Activated CD8-positive, alpha-beta memory T cell treated with anti-CD3 and anti-CD28 coated beads, Interleukin-2, amount 50 U/mL, for 24 hours (primary cell): ENCODE measurements around the gene TRAPPC12.
"Not testable (repeated sequence)": the region's sequence is repeated elsewhere in the genome, so short reads cannot be mapped to it uniquely, and the experiment has no call there.

ENCODE experiments used
- DNase-seq: peaks from one replicate; pipeline ENCODE4 v3.0.0-alpha.2; 2020; ENCODE audit errors: extremely low read depth

The TRAPPC12 gene

DNA sequence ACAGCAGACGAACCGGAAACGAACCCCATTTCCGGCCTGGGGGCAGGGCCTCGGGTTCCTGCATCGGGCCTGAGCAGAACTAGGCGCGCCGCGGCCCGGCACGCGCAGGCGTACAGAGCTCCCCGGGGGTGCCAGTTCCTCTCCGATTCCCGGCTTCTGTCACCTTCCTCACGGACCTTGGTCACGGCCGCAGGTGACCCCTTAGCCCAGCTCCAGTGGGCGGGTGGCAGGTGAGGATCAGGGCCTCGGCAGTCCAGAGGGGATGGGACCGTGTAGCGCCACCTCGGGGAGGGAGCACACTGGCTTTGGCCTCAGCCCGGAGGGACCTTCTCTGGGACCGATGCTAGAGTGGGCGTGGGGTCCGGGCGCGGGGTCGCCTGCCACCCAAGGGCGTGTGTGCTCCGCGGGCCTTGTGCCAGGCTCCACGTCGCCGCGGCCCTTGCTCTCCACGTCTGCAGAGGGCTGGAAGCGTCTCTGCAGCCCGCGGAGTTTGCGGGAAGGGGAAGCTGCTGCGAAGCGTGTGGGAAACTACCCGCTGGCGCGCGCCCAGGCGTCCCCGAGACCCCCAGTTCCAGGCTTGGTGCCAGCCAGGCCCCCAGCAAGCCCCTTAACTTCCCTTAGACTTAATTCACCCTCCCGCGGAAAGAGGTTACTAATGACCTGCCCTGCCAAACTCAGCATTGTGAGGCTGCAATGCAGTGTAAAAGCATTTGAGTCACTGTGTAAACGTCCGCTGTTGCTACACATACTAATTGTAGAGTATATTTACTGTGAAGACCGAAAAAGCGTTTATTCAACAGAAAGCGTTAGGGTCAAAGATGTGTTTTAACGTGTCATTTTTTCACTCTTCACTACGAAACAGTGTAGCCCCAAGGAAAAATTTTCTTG, at the start of gene TRAPPC12:
Gene TRAPPC12 (plus strand): TSS at position 48 of the 888 bp plus-strand sequence. CDS start 7,930 bp downstream, outside the sequence.
- peak; percentile 86 for DNase-seq

- DNase-seq: no peak
These were observed 47.4 kb upstream of the TRAPPC12 start for GRCh38 chr2:3332133-3332532.

DNA sequence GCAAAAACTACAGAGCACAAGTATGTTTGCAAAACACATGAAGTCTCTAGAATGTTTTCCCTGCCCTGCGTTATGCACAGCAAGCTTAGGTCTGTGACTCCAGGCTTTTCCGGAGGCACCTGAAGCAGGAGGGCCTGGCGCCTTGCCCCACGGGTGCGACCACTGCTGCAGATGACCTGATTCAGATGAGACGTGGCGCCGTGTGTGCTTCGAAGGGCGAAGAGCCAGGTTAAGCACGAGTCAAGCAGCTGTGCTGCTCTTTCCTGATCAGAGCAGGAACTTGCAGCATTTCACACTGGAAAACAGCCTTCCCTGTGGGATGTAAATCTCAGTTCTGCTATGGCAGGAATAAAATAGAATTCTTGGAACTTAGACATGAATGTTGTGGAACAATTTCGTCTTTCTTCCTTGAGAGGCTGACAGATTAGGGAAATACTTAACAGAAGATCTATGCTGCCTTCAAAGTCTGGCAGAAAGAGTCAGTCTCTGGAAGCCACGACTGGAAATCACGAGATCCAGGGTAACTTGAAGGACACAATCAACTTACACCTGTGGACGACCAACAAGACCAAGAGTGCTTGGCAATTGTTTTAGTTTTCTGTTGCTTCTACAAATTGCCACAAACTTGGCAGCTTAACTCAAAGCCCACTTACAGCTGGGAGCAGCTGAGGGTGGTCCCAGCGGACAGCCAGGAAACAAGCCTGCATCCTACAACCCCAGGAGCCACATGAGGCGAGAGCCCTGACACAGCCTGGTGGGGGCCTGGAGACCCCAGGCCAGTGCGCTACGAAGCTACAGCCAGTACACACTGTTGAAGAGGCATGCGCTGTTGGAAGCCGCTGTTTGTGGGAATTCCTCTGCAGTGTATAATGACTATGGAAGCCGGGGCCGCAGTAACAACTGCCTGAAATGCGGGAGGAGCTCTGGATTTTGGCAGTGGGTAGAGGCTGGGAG, 44.8 kb upstream of the TRAPPC12 start:
- DNase-seq: no peak

DNA sequence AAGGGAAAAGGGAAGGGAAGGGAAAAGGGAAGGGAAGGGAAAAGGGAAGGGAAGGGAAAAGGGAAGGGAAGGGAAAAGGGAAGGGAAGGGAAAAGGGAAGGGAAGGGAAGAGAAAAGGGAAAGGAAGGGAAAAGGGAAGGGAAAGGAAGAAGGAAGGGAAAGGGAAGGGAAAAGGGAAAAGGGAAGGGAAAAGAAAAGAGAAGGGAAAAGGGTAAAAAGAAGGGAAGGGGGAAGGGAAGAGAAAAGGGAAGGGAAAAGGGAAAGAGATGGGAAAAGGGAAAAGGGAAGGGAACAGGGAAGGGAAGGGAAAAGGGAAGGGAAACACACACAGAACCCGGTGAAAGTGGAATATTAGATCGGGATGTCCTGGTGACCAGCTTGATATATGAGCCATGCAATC, 42.6 kb upstream of the TRAPPC12 start:
- no peak for DNase-seq

- no peak for DNase-seq
These were observed 41.2 kb upstream of the TRAPPC12 start for GRCh38 chr2:3338340-3338739.

GRCh38 chr2:3340144-3340543, 39.4 kb upstream of the TRAPPC12 start:
- no peak for DNase-seq

GRCh38 chr2:3341336-3341735, 38.2 kb upstream of the TRAPPC12 start:
- DNase-seq: no peak

GRCh38 chr2:3342324-3342723, 37.2 kb upstream of the TRAPPC12 start:
- DNase-seq: no peak

- DNase-seq: no peak
These were observed 36.5 kb upstream of the TRAPPC12 start for GRCh38 chr2:3343012-3343411.

DNA sequence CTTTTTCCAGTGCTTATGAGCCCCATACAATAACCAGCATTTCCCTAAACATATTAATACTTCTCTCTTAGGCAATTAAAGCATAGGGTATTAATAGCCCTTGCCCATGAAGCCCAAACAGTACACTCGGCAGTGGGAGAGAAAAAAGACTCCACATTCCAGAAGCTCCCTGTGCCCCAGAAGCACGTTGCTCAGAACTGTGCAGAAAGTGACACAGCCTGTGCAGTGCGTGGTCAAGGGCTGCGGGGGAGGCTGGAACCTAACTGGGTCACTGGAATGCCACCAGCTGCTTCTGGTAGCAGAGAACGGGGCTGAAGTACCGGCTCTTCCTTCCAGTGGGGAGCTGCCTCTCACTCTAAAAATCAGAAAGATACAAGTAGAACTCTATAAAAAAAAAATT, 34.6 kb upstream of the TRAPPC12 start:
- DNase-seq: no peak

DNA sequence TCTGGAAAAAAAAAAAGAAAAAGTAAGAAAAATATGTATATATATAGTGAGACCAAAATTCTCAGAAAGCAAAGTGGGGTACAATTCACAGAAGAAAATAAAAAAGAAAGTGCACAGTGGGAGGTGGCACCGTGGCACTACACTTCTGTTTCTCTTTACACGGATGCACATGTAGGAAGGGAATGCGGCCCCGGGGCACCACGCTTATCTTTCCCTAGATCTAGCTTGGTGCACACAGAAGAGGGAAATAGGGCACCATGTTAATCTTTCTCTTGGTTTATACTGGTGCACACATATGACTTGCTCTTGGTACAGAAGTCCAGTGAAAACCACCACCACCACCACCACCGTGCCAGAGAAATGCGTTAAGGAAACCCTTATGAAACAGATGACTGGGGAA, 33.9 kb upstream of the TRAPPC12 start:
- DNase-seq: no peak

DNA sequence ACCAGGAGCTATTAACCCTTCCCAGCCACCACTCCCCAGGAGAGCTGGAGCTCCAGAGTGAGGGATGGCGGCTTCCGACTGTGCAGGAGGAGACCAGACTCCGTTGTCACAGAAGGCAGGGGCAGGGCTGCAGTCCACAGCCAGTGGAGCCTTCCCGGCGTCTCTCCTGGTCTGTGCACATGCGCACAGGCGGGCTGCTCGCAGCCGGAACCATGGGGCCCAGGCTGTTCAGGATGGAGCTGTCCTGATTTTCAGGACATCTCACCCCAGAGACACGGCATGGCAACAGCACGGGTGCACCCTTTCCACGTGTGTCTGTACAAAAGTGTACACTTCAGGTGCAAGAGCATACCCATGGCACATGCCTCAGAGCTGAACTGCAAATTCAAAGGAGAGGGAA, 30.7 kb upstream of the TRAPPC12 start:
- no peak for DNase-seq

DNA sequence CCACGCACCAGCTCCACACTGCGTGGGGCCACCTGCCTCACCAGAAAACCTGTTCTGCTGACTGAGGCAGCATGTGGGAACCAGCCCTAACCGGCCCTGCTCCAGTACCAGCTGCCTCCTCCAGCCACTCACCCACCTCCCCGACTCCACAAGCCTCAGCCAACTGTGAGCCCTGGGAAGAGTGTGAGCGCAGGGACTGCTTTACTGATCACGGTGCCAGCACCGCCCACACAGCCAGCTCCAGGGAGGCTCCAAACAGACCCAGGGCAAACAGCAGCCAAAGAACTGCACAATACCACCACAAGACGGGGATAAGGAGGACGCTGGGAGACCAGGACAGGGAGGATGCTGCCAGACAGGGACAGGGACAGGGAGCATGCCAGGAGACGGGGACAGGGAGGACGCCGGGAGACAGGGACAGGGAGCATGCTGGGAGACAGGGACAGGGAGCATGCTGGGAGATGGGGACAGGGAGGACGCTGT, 30.2 kb upstream of the TRAPPC12 start:
- no peak for DNase-seq

DNA sequence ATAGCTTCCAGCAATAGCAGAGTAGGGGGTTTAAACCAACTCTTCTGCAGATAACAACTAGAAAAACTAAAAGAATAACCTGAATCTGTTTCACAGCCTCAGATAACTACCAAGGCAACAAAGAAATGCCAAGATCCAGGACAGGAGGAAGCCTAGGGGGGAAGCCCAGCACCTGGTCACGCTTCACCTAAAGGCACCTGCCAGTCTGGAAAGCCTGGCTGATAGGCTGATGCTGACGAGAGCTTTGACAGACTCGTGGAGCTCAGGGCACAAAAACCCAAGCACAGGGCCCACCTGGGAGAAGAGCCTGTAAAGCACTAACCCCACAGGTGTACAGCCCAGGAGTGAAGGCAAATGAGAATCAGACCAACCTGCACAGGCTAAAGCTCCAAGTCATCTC, 24.5 kb upstream of the TRAPPC12 start:
- DNase-seq: no peak

GRCh38 chr2:3355951-3356569, 23.4 kb upstream of the TRAPPC12 start:
- no peak for DNase-seq

DNA sequence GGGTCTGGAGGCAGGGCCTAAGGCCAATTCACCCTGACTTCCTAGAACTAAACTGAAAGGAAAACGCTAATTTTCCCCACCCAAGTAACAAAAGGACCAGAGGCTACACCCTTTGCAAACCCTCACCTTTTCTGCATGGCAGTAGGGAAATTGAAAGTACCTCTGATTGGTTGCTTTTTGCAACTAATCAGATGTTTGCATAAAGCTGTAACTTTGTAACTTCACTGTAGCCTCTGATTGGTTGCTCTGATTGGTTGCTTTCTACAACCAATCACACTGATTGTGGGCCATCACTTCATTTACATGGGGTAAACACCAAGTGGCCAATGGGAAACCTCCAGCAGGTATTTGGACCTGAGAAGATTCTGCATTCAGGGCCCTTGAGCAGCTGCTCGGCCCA, 22.7 kb upstream of the TRAPPC12 start:
- no peak for DNase-seq

- DNase-seq: not testable (repeated sequence)
These were observed 22.0 kb upstream of the TRAPPC12 start for GRCh38 chr2:3357446-3357845.

DNA sequence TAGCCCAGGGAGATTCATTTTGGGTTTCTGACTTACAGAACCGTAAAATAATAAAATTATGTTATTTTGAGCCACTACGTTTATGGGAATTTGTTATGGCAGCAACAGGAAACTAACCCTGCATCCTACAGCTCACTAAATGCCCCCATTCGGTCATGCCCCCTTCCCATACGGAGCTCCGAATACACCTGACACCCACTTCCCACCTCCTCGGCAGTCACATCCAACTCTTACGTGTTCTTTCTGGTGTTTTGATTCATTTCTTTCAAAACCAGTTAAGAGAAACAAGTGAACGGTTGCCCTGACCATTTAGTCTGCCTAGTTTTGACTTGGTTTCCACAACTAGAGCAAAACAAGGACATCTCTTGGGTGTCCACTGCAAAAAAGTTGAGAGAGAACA, 21.6 kb upstream of the TRAPPC12 start:
- no peak for DNase-seq

DNA sequence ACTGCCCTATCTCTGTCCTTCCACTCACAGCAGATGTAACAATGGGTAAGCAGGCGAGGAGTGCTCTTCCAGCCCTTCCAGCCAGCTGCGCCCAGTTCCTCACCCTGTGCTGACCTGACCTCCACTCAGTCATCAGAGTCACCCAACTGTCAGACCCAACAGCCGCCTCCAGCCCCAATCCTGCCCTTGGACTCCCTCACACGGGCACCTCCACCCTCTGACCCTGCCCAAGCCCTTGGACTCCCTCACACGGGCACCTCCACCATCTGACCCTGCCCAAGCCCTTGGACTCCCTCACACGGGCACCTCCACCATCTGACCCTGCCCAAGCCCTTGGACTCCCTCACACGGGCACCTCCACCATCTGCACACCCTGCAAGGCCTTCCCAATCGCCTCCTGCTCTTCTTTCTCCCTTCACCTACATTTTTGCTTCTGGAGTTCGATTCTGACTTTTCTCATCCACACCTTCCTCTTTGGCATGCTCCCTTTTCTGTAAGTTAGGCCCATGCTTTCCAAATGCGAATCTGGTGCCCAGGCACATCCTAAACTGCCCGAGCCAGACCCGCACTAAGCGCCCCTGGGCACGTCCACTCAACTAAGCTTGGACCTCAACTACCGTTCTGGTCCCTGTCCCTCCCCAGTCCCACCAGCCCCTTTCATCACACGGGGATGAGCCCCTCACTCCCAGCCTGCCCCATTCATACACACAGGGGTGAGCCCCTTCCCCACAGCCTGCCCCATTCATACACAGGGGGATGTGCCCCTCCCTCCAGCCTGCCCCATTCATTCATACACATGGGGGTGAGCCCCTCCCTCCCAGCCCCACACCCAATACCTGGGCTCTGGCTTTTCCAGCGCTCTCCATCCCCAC, 17.7 kb upstream of the TRAPPC12 start:
- DNase-seq: no peak

DNA sequence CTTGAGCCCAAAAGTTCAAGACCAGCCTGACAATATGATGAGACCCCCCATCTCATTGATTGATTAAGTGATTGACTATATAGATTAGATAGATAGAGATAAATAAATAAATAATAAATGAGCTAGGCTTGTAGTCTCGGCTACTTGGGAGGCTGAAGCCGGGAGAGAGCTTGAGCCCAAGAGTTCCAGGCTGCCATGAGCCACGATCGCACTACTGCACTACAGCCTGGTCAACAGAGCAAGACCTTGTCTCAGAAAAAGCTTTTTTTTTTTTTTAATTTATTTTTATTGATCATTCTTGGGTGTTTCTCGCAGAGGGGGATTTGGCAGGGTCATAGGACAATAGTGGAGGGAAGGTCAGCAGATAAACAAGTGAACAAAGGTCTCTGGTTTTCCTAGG, 14.3 kb upstream of the TRAPPC12 start:
- DNase-seq: no peak

- no peak for DNase-seq
These were observed 11.2 kb upstream of the TRAPPC12 start for GRCh38 chr2:3368261-3368722.
